NCI-H510A treated with DMSO at 0.1 percent for 48 hours (cell line): ENCODE results near the gene PCDHGC4.

Experiments
- DNase-seq: peaks from one replicate; lab custom pipeline; 2025; lab: John Stamatoyannopoulos, UW

The PCDHGC4 gene

DNA sequence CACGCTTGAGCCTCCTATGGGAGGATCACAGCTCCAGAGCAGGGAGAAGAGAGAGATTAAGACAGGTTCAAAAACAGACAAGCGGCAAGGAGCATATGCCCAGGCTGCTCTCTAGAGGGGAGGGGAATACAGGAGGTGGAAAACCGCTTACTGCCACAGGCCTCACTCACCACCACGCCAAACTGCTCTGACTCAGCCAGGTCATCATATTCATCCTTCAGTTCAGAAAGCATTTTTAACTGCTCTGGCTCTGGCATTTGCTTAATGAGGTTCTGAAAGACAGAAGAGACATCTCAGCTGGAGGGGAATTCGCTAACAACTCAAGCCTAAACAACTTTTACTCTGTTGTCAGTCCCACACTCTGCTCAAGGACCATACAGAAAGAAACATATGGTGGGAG, 44.2 kb downstream of the PCDHGC4 start:
- no peak for DNase-seq

GRCh38 chr5:141529873-141530272, 45.0 kb downstream of the PCDHGC4 start:
- no peak for DNase-seq

DNA sequence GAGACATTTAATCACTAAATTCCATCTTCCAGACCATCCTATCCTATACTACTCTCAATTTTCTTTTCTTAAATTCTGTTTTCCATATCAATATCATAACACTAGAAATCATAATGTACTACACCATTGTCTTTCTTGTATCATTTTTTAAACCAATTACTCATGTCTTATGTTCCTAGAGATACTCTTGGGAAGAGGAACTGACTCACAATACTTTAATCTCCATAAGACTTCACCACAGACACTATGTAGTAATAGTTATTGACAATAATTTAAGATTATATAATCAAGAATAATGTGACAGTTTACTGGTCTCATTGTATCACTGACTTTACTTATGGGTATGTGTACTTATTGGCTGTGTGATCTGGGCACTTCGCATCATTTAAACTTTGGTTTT, 47.9 kb downstream of the PCDHGC4 start:
- DNase-seq, result no peak

DNA sequence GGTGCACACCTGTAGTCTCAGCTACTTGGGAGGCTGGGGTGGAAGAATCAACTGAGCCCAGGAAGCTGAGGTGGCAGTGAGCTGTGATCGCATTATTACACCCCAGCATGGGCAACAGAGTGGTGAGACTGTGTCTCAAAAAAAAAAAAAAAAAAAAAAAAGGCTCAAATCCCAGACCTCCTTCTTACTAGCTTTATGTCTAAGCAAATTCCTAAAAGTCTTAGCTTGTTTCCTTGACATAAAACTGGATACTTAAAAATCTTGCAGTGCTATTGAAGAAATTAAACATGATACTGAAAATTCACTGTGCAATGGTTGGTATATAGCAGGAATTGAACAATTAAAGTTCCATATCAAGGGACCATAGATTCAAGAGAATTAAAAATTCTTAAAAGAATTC, 49.1 kb downstream of the PCDHGC4 start:
- DNase-seq, result no peak

GRCh38 chr5:141534492-141535213, 49.8 kb downstream of the PCDHGC4 start:
- no peak for DNase-seq
